WI38 (cell line): ENCODE results near the gene MIB1.
A peak's percentile ranks its signal among the peaks of the same experiment; 100 is the strongest.

ENCODE experiments used
- H3K4me3 ChIP-seq: 2 replicates; pipeline ENCODE4 v1.5.1; 2011; ENCODE audit warnings: low read depth, mild to moderate bottlenecking, control low read depth, low read length
- CTCF ChIP-seq: IDR thresholded peaks from 2 replicates; pipeline ENCODE4 v1.5.1; 2012; ENCODE audit warnings: low read depth, mild to moderate bottlenecking, control low read depth, low read length

Gene MIB1

GRCh38 chr18:21910906-21911305 lies 170.3 kb downstream of the MIB1 start:
- no peak for TF ChIP-seq CTCF
- no peak overlapping the region for H3K4me3 ChIP-seq

GRCh38 chr18:21911551-21911950 lies 171.0 kb downstream of the MIB1 start:
- no peak overlapping the region for H3K4me3 ChIP-seq
- TF ChIP-seq CTCF, result no peak

- TF ChIP-seq CTCF, result no peak
Measured at GRCh38 chr18:21912339-21913239, 172.0 kb downstream of the MIB1 start.

DNA sequence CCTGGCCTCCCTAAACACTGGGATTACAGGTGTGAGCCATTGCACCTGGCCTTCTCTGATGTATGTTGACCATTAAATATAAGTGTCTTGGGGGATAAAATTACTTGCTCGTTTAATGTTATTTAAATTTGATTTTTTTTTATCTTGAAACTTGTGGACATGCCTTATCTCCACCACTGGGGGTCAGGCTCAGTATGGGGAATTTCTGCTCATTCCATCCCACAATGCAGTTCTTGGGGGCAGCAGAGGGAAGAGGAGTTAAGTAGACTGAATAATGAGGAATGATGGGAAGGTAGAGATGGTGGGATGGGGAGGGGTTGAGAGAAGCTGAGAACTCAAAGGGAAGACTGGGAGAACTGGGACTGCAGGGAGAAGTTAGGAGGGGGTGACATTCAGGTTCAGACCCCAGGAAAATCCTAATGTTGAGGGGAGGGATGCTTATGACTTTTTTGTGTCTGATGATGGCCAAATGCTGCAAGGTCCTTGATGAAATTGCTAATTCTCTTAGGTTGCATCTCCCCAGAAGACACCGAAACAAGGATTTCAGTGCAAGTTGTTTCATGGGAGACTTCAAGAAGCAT lies 174.2 kb downstream of the MIB1 start:
- peak; percentile 38 for TF ChIP-seq CTCF
- H3K4me3 ChIP-seq, result no peak overlapping the region

More at GRCh38 chr18:21912339-21913239, 172.0 kb downstream of the MIB1 start:
- H3K4me3 ChIP-seq, result no peak overlapping the region

GRCh38 chr18:21915546-21915945 lies 175.0 kb downstream of the MIB1 start:
- no peak for TF ChIP-seq CTCF
- no peak overlapping the region for H3K4me3 ChIP-seq

- TF ChIP-seq CTCF, result no peak
- H3K4me3 ChIP-seq, result no peak overlapping the region
Measured at GRCh38 chr18:21916594-21916993, 176.0 kb downstream of the MIB1 start.

- TF ChIP-seq CTCF, result no peak
- H3K4me3 ChIP-seq, result no peak overlapping the region
Measured at GRCh38 chr18:21918693-21919092, 178.1 kb downstream of the MIB1 start.
